Neuronal stem cell (in vitro differentiated cells): ENCODE data around the gene CEP20.

ENCODE experiments used
- DNase-seq: peaks from one replicate; pipeline ENCODE4 v3.0.0-alpha.2; 2013; ENCODE audit warnings: low spot score
- H2AFZ ChIP-seq: one replicate; pipeline ENCODE4 v1.6.1; 2013; ENCODE audit warnings: mild to moderate bottlenecking, low read length, inconsistent platforms
- H2AK5ac ChIP-seq: 2 replicates; pipeline ENCODE4 v1.6.1; 2013; ENCODE audit warnings: low read depth, mild to moderate bottlenecking, inconsistent platforms, low read length, moderate library complexity, mixed read lengths
- H2BK120ac ChIP-seq: 2 replicates; pipeline ENCODE4 v1.6.1; 2013; ENCODE audit warnings: low read depth, mild to moderate bottlenecking, inconsistent platforms, low read length, moderate library complexity, mixed read lengths
- H2BK12ac ChIP-seq: one replicate; pipeline ENCODE4 v1.6.1; 2013; ENCODE audit warnings: low read length, inconsistent platforms
- H2BK15ac ChIP-seq: 2 replicates; pipeline ENCODE4 v1.6.1; 2013; ENCODE audit warnings: mild to moderate bottlenecking, low read length, inconsistent platforms, mixed read lengths
- H2BK5ac ChIP-seq: one replicate; pipeline ENCODE4 v1.6.1; 2013; ENCODE audit warnings: inconsistent platforms, mild to moderate bottlenecking, low read length, moderate library complexity
- H3K14ac ChIP-seq: one replicate; pipeline ENCODE4 v1.6.1; 2013; ENCODE audit warnings: low read length, inconsistent platforms
- H3K18ac ChIP-seq: 2 replicates; pipeline ENCODE4 v1.6.1; 2013; ENCODE audit warnings: low read length, inconsistent platforms
- H3K23ac ChIP-seq: 2 replicates; pipeline ENCODE4 v1.6.1; 2013; ENCODE audit warnings: low read depth, mild to moderate bottlenecking, mixed read lengths, low read length, inconsistent platforms; ENCODE audit not compliant: poor library complexity
- H3K27ac ChIP-seq: replicated peaks from 3 replicates; pipeline ENCODE4 v1.5.1; 2013; ENCODE audit warnings: low read length, inconsistent platforms
- H3K27me3 ChIP-seq, 3 experiments: 2 replicates each; pipeline ENCODE4 v1.6.1; 2013; ENCODE audit warnings: low read length in 3 of 3, mild to moderate bottlenecking in 2 of 3, inconsistent platforms in 1 of 3, low read depth in 1 of 3, mixed read lengths in 1 of 3, moderate library complexity in 1 of 3; ENCODE audit not compliant: control insufficient read depth in 3 of 3, insufficient read depth in 3 of 3
- H3K36me3 ChIP-seq, 2 donors: replicated peaks in 1 of 2; 2 replicates each; pipeline ENCODE4 v1.6.1; 2013; ENCODE audit warnings: low read length in 2 of 2; ENCODE audit not compliant: control insufficient read depth in 2 of 2, insufficient read depth in 2 of 2
- H3K4ac ChIP-seq: 2 replicates; pipeline ENCODE4 v1.6.1; 2013; ENCODE audit warnings: inconsistent platforms, mild to moderate bottlenecking, low read length, moderate library complexity
- H3K4me1 ChIP-seq, 2 donors: 1 replicate in 1 of 2; 2 replicates in 1 of 2; pipeline ENCODE4 v1.6.1; 2013; ENCODE audit warnings: low read length in 2 of 2, low read depth in 1 of 2; ENCODE audit not compliant: control insufficient read depth in 2 of 2, insufficient read depth in 1 of 2
- H3K4me2 ChIP-seq: one replicate; pipeline ENCODE4 v1.6.1; 2013; ENCODE audit warnings: mild to moderate bottlenecking, low read length, inconsistent platforms; ENCODE audit not compliant: insufficient read depth, poor library complexity, severe bottlenecking
- H3K4me3 ChIP-seq, 2 donors: 2 replicates each; pipeline ENCODE4 v1.5.1; 2013; ENCODE audit warnings: low read length in 2 of 2, mild to moderate bottlenecking in 2 of 2, inconsistent platforms in 1 of 2, moderate library complexity in 1 of 2
- H3K79me1 ChIP-seq: one replicate; pipeline ENCODE4 v1.6.1; 2013; ENCODE audit warnings: low read depth, mild to moderate bottlenecking, inconsistent platforms, low read length, moderate library complexity
- H3K9ac ChIP-seq: one replicate; pipeline ENCODE4 v1.6.1; 2013; ENCODE audit warnings: mild to moderate bottlenecking, low read depth, low read length, inconsistent platforms; ENCODE audit not compliant: poor library complexity
- H3K9me3 ChIP-seq, 2 donors: replicated peaks in 1 of 2; 2 replicates each; pipeline versions ENCODE3 to v1.6.1; 2013; ENCODE audit warnings: low read length in 2 of 2, mild to moderate bottlenecking in 2 of 2, inconsistent platforms in 1 of 2, low read depth in 1 of 2, mixed read lengths in 1 of 2, moderate library complexity in 1 of 2; ENCODE audit not compliant: control insufficient read depth in 2 of 2, insufficient read depth in 1 of 2
- H4K8ac ChIP-seq: one replicate; pipeline ENCODE4 v1.6.1; 2013; ENCODE audit warnings: low read depth, mild to moderate bottlenecking, inconsistent platforms, low read length, moderate library complexity
- H4K91ac ChIP-seq: one replicate; pipeline ENCODE4 v1.6.1; 2013; ENCODE audit warnings: low read length, low read depth, mild to moderate bottlenecking, inconsistent platforms; ENCODE audit not compliant: poor library complexity
- WGBS, 2 donors: extraction: QIAGEN DNeasy Blood & Tissue Kit; methylation state at CpG; one replicate each; pipeline ENCODE4 v1.1.7; 2013; ENCODE audit warnings: missing lambda C conversion rate in 2 of 2, mixed read lengths in 1 of 2; ENCODE audit not compliant: insufficient read length in 2 of 2, insufficient replicate concordance in 1 of 2; ENCODE audit errors: extremely low coverage in 2 of 2; 5-methylcytosine and 5-hydroxymethylcytosine counted together

Gene CEP20

DNA sequence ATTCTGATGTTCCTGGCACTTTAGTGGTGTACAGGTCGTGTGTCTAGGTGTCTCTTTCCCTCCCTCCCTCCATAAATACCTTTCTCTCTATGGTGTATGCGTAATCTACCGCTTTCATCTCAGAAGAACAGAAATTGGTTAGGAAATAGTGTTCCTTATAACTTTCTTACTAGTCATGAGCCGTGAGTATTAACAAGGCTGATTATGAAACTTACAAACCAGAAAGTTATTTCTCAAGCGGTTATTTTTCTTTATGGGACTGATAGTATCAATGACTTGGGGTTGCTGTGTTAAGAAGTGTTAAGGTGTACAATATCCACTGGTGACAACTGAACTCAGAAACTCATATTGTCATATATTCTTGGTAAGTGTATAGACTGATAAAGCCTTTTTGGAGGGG lies 18.4 kb downstream of the CEP20 start:
- Histone ChIP-seq H4K91ac (no peak overlapping the region), H3K4me3 (no peak overlapping the region), H3K18ac (no peak overlapping the region)

DNA sequence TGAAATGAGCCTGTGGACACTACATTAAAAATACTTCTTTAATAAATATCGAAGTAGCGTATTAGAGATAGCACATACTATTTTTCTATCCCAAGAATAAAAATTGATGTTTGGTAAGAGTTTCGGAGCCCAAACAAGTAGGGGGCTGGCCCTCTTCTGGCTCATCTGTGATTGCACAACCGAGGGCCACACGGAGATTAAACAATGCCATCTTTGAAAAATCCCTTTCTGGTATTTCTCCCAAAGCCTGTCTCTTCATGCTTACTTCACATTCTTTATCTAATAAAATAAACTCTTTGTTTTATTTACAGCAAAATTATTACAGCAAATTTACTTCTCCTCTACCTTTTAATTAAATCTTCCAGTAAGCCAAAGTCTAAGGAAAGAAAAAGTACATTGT lies 22.0 kb downstream of the CEP20 start:
- no peaks in the 10 kb centered on the region for H3K27me3 ChIP-seq
- no peaks in the 10 kb centered on the region for H3K9me3 ChIP-seq
- no peak overlapping the region for H2BK120ac ChIP-seq
- H3K4me3 ChIP-seq = no peak overlapping the region
- no peak overlapping the region for H4K8ac ChIP-seq
- H3K4ac ChIP-seq = no peak overlapping the region
- H3K79me1 ChIP-seq = no peaks in the 10 kb centered on the region
- H3K9ac ChIP-seq = no peak overlapping the region
- DNase-seq = no peak
- no peak overlapping the region for H2BK12ac ChIP-seq
- H3K4me1 ChIP-seq = no peaks in the 10 kb centered on the region
- no peak overlapping the region for H2AK5ac ChIP-seq
- no peak overlapping the region for H2BK5ac ChIP-seq
- H3K14ac ChIP-seq = no peak overlapping the region
- no peak overlapping the region for H2BK15ac ChIP-seq
- no peak overlapping the region for H3K23ac ChIP-seq
- no peak overlapping the region for H3K27ac ChIP-seq
- no peak overlapping the region for H3K4me2 ChIP-seq
- no peak overlapping the region for H2AFZ ChIP-seq
- no CpG with 5 or more reads among the region's 5 CpGs for WGBS, 2 donors
- H3K18ac ChIP-seq = no peak overlapping the region
- no peak overlapping the region for H4K91ac ChIP-seq
- H3K36me3 ChIP-seq = peaks cover 3 to 62% of the 10 kb centered on the region in 2 donors

More for the DNA sequence above, 18.4 kb downstream of the CEP20 start:
- H3K36me3 ChIP-seq = peaks cover 6 to 93% of the 10 kb centered on the region in 2 donors
- no peaks in the 10 kb centered on the region for H3K4me1 ChIP-seq
- H2BK15ac ChIP-seq = no peak overlapping the region
- H3K23ac ChIP-seq = no peak overlapping the region
- no peak overlapping the region for H4K8ac ChIP-seq
- H3K79me1 ChIP-seq = no peaks in the 10 kb centered on the region
- no peak for DNase-seq
- H2BK5ac ChIP-seq = no peak overlapping the region
- H3K14ac ChIP-seq = no peak overlapping the region
- H3K27me3 ChIP-seq = no peaks in the 10 kb centered on the region
- no CpG with 5 or more reads among the region's 5 CpGs for WGBS, 2 donors
- H3K27ac ChIP-seq = no peak overlapping the region
- H2AK5ac ChIP-seq = no peak overlapping the region
- H2BK120ac ChIP-seq = no peak overlapping the region
- no peak overlapping the region for H3K9ac ChIP-seq
- no peak overlapping the region for H2AFZ ChIP-seq
- H3K4me2 ChIP-seq = no peak overlapping the region
- H2BK12ac ChIP-seq = no peak overlapping the region
- H3K9me3 ChIP-seq = no peaks in the 10 kb centered on the region
- no peak overlapping the region for H3K4ac ChIP-seq

DNA sequence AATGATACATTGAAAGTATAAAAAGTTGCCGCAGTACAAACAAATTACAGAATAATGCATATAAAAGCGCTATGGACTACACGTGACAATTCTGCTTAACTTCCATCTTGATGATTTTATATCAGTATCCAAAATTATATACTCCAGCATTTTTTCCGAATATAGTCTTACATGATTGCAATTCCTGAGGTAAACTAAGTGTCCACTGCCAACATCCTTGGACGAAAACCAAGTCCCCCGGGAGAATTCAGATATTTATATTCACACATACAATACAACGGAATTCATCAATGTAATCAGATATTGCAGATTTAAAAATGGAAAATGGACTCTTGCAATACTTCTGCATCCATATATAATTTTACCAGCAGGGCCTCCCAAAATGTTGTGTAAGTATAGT lies 22.7 kb downstream of the CEP20 start:
- no peak overlapping the region for H2BK5ac ChIP-seq
- H3K4me2 ChIP-seq = no peak overlapping the region
- no peak overlapping the region for H3K18ac ChIP-seq
- H3K9me3 ChIP-seq = no peaks in the 10 kb centered on the region
- H3K79me1 ChIP-seq = no peaks in the 10 kb centered on the region
- H2BK12ac ChIP-seq = no peak overlapping the region
- no CpG with 5 or more reads among the region's 7 CpGs for WGBS, 2 donors
- no peak overlapping the region for H2BK120ac ChIP-seq
- no peak overlapping the region for H4K91ac ChIP-seq
- H3K23ac ChIP-seq = no peak overlapping the region
- no peaks in the 10 kb centered on the region for H3K4me1 ChIP-seq
- no peak overlapping the region for H3K27ac ChIP-seq
- H3K9ac ChIP-seq = no peak overlapping the region
- H3K14ac ChIP-seq = no peak overlapping the region
- H3K4ac ChIP-seq = no peak overlapping the region
- H2AK5ac ChIP-seq = no peak overlapping the region
- no peak overlapping the region for H4K8ac ChIP-seq
- H3K27me3 ChIP-seq = peaks cover 0 to 4% (median 0%) of the 10 kb centered on the region in 3 experiments
- DNase-seq = no peak
- H2AFZ ChIP-seq = no peak overlapping the region
- H3K36me3 ChIP-seq = peaks cover 3 to 55% of the 10 kb centered on the region in 2 donors
- H3K4me3 ChIP-seq = no peak overlapping the region
- H2BK15ac ChIP-seq = no peak overlapping the region

DNA sequence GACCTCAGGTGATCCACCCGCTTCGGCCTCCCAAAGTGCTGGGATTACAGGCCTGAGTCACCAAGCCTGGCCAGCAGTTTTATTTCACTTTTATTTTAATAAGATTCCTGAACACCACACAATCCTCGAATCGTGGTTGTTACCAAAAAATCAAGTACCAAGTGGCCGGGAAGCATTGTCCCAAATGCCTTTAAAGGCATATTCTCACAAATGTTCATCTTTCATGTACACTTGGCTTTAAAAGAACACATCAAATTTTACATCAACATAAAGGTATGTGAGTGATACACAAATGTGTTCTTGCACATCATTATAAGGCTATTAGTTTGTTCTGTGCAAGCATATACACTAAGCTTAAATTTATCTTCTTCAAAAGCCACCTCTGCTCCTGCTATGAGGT lies 23.5 kb downstream of the CEP20 start:
- Histone ChIP-seq H4K8ac (no peak overlapping the region), H3K27ac (no peak overlapping the region), H3K9ac (no peak overlapping the region), H2BK15ac (no peak overlapping the region), H2BK12ac (no peak overlapping the region), H3K4me3 (no peak overlapping the region), H3K23ac (no peak overlapping the region), H3K36me3 (peaks cover 3 to 47% of the 10 kb centered on the region in 2 donors), H3K79me1 (no peaks in the 10 kb centered on the region), H3K4me2 (no peak overlapping the region), H2AFZ (no peak overlapping the region), H2BK5ac (no peak overlapping the region), H3K18ac (no peak overlapping the region), H3K27me3 (peaks cover 0 to 7% (median 0%) of the 10 kb centered on the region in 3 experiments), H4K91ac (no peak overlapping the region), H2AK5ac (no peak overlapping the region), H2BK120ac (no peak overlapping the region), H3K14ac (no peak overlapping the region), H3K4me1 (no peaks in the 10 kb centered on the region), H3K4ac (no peak overlapping the region), H3K9me3 (no peaks in the 10 kb centered on the region)
- no CpG with 5 or more reads among the region's 5 CpGs for WGBS, 2 donors
- no peak for DNase-seq
